ENCODE measurements around the gene CMIP.
"Not testable (repeated sequence)": the region's sequence is repeated elsewhere in the genome, so short reads cannot be mapped to it uniquely, and the experiment has no call there.

CMIP gene

GRCh38 chr16:81520560-81521135 is 76.0 kb downstream of the CMIP start:
- H2AFZ ChIP-seq: no peak overlapping the region
- peaks cover 11% of the 10 kb centered on the region for H3K79me2 ChIP-seq
- no peaks in the 10 kb centered on the region for H3K36me3 ChIP-seq (ENCODE audit: control insufficient read depth, insufficient read depth, low read length)
- H3K9me3 ChIP-seq (ENCODE audit: control insufficient read depth, low read length): no peaks in the 10 kb centered on the region
- H3K27me3 ChIP-seq (ENCODE audit: control insufficient read depth, insufficient read depth, low read length): no peaks in the 10 kb centered on the region
- no peak overlapping the region for H3K4me3 ChIP-seq (ENCODE audit: low read depth, low read length)
- H3K9ac ChIP-seq: no peak overlapping the region
- no peak for TF ChIP-seq CTCF (IDR thresholded peaks at IDR 0.05)
- H3K4me2 ChIP-seq (ENCODE audit: low read length): no peak overlapping the region
- H3K4me1 ChIP-seq: no peaks in the 10 kb centered on the region
- no peak overlapping the region for H3K27ac ChIP-seq

GRCh38 chr16:81521141-81521626 is 76.6 kb downstream of the CMIP start:
- Histone ChIP-seq H3K4me3 (ENCODE audit: low read depth, low read length) (no peak overlapping the region), H3K27ac (no peak overlapping the region), H3K9ac (no peak overlapping the region), H3K79me2 (peaks cover 7% of the 10 kb centered on the region), H3K27me3 (ENCODE audit: control insufficient read depth, insufficient read depth, low read length) (no peaks in the 10 kb centered on the region), H3K36me3 (ENCODE audit: control insufficient read depth, insufficient read depth, low read length) (no peaks in the 10 kb centered on the region), H3K4me1 (no peaks in the 10 kb centered on the region), H3K9me3 (ENCODE audit: control insufficient read depth, low read length) (no peaks in the 10 kb centered on the region), H2AFZ (no peak overlapping the region), H3K4me2 (ENCODE audit: low read length) (no peak overlapping the region)
- TF ChIP-seq CTCF (IDR thresholded peaks at IDR 0.05): no peak

- Histone ChIP-seq H3K27ac (no peak overlapping the region), H3K4me1 (no peaks in the 10 kb centered on the region)
Measured at GRCh38 chr16:81522108-81522701, 77.6 kb downstream of the CMIP start.

GRCh38 chr16:81522851-81523250 is 78.2 kb downstream of the CMIP start:
- H3K9ac ChIP-seq, H3K4me1 ChIP-seq: not testable (repeated sequence)

More at GRCh38 chr16:81522108-81522701, 77.6 kb downstream of the CMIP start:
- Histone ChIP-seq H3K79me2 (peaks cover 7% of the 10 kb centered on the region), H3K27me3 (ENCODE audit: control insufficient read depth, insufficient read depth, low read length) (no peaks in the 10 kb centered on the region), H3K9me3 (ENCODE audit: control insufficient read depth, low read length) (no peaks in the 10 kb centered on the region), H3K36me3 (ENCODE audit: control insufficient read depth, insufficient read depth, low read length) (no peaks in the 10 kb centered on the region), H3K9ac (no peak overlapping the region), H3K4me3 (ENCODE audit: low read depth, low read length) (no peak overlapping the region), H2AFZ (no peak overlapping the region), H3K4me2 (ENCODE audit: low read length) (no peak overlapping the region)
- TF ChIP-seq CTCF (IDR thresholded peaks at IDR 0.05): no peak

GRCh38 chr16:81523387-81524115 is 78.9 kb downstream of the CMIP start:
- no peak for TF ChIP-seq CTCF (IDR thresholded peaks at IDR 0.05)
- no peak overlapping the region for H2AFZ ChIP-seq
- no peaks in the 10 kb centered on the region for H3K27me3 ChIP-seq (ENCODE audit: control insufficient read depth, insufficient read depth, low read length)
- H3K9me3 ChIP-seq (ENCODE audit: control insufficient read depth, low read length): no peaks in the 10 kb centered on the region
- H3K4me1 ChIP-seq: no peaks in the 10 kb centered on the region
- no peak overlapping the region for H3K4me3 ChIP-seq (ENCODE audit: low read depth, low read length)
- no peak overlapping the region for H3K9ac ChIP-seq
- no peaks in the 10 kb centered on the region for H3K36me3 ChIP-seq (ENCODE audit: control insufficient read depth, insufficient read depth, low read length)
- H3K4me2 ChIP-seq (ENCODE audit: low read length): no peak overlapping the region
- no peak overlapping the region for H3K27ac ChIP-seq
- peaks cover 4% of the 10 kb centered on the region for H3K79me2 ChIP-seq

More at GRCh38 chr16:81522851-81523250, 78.2 kb downstream of the CMIP start:
- not testable (repeated sequence) for H3K4me2 ChIP-seq (ENCODE audit: low read length); H3K27ac ChIP-seq; H2AFZ ChIP-seq; H3K36me3 ChIP-seq (ENCODE audit: control insufficient read depth, insufficient read depth, low read length); H3K27me3 ChIP-seq (ENCODE audit: control insufficient read depth, insufficient read depth, low read length); H3K79me2 ChIP-seq; H3K4me3 ChIP-seq (ENCODE audit: low read depth, low read length); H3K9me3 ChIP-seq (ENCODE audit: control insufficient read depth, low read length)

Data from parathyroid adenoma (tissue), 2 donors.